GM12878 (cell line): ENCODE measurements around the gene MPC1. TPM values are rescaled to one million over a fixed set of nuclear protein-coding genes. Genes with fewer than 3 reads are reported as not detected.

Experiments used
- ATAC-seq: fragments of 200-7000 bp; cut with Tn5 transposase; 3 replicates; pipeline ENCODE4 v1.9.1; 2020; ENCODE audit warnings: mild to moderate bottlenecking, moderate library complexity
- BruUV-seq: library from RNA; stranded (reverse); fragments of 400-500 nt; replicated peaks from 2 replicates; lab custom pipeline; 2021; lab: Mats Ljungman, UMichigan
- CTCF ChIA-PET: fragments of 300-600 bp; sonication (Branson Sonifier 250); formaldehyde crosslinking; extraction: SDS; loops from one replicate; lab custom pipeline; 2021; ENCODE audit warnings: inconsistent platforms; lab: Yijun Ruan, JAX
- POLR2A ChIA-PET: fragments of 350-600 bp; formaldehyde crosslinking; extraction: SDS; loops from one replicate; lab custom pipeline; 2021; ENCODE audit warnings: inconsistent platforms; lab: Charles Lee
- RAD21 ChIA-PET: fragments of 300-600 bp; sonication (Branson Sonifier 250); formaldehyde crosslinking; loops from one replicate; lab custom pipeline; 2023; ENCODE audit warnings: antibody characterized with exemption; ENCODE audit not compliant: unreplicated experiment; lab: Charles Lee
- SMC1A ChIA-PET: fragments of 300-600 bp; sonication (Branson Sonifier 250); formaldehyde crosslinking; loops from one replicate; lab custom pipeline; 2023; ENCODE audit not compliant: unreplicated experiment, uncharacterized antibody; lab: Charles Lee
- DNase-seq: peaks from one replicate; pipeline ENCODE4 v3.0.0-alpha.2; 2011; ENCODE audit warnings: low read depth, low spot score
- FAIRE-seq: peaks from 3 replicates; lab custom pipeline; 2011; peaks lifted over from hg19 to GRCh38; lab: Jason Lieb, UNC
- H2AFZ ChIP-seq: 2 replicates; pipeline ENCODE4 v1.6.0; 2011; ENCODE audit warnings: low read depth, low read length, control low read depth; ENCODE audit not compliant: control insufficient read depth
- H3K27ac ChIP-seq: 2 replicates; pipeline ENCODE4 v1.5.1; 2011; ENCODE audit warnings: control low read depth; ENCODE audit not compliant: control insufficient read depth, insufficient read depth
- H3K27me3 ChIP-seq, 2 experiments: replicated peaks in 1 of 2; 2 replicates each; pipeline versions ENCODE4 v1.6.0 to v1.6.1; 2011; ENCODE audit warnings: low read length in 1 of 2; ENCODE audit not compliant: control insufficient read depth in 2 of 2, insufficient read depth in 2 of 2
- H3K36me3 ChIP-seq, 2 experiments: 2 replicates each; pipeline ENCODE4 v1.5.1; 2011; ENCODE audit warnings: low read length in 1 of 2; ENCODE audit not compliant: control insufficient read depth in 2 of 2, insufficient read depth in 2 of 2
- H3K4me1 ChIP-seq: 2 replicates; pipeline ENCODE4 v1.6.1; 2011; ENCODE audit warnings: mild to moderate bottlenecking, low read length, moderate library complexity, mixed read lengths; ENCODE audit not compliant: control insufficient read depth, insufficient read depth
- H3K4me2 ChIP-seq: 2 replicates; pipeline ENCODE4 v1.6.0; 2011; ENCODE audit warnings: control low read depth; ENCODE audit not compliant: control insufficient read depth, insufficient read depth
- H3K4me3 ChIP-seq: fragments of 200-600 bp; sonication (generic); 2 replicates; pipeline ENCODE4 v1.5.1; 2016
- H3K79me2 ChIP-seq: 2 replicates; pipeline ENCODE4 v1.6.0; 2011; ENCODE audit warnings: low read length; ENCODE audit not compliant: control insufficient read depth, insufficient read depth
- H3K9ac ChIP-seq: 2 replicates; pipeline ENCODE4 v1.8.0; 2011; ENCODE audit warnings: low read length, control low read depth, mixed read lengths; ENCODE audit not compliant: control insufficient read depth, insufficient read depth
- H3K9me3 ChIP-seq: replicated peaks from 3 replicates; pipeline ENCODE4 v1.5.1; 2011; ENCODE audit warnings: mild to moderate bottlenecking, low read length; ENCODE audit not compliant: control insufficient read depth, insufficient read depth
- H4K20me1 ChIP-seq: 2 replicates; pipeline ENCODE4 v1.6.0; 2011; ENCODE audit not compliant: control insufficient read depth, insufficient read depth
- BMI1 ChIP-seq: fragments of 450-650 bp; IDR thresholded peaks from 2 replicates; pipeline ENCODE4 v1.6.1; 2016; ENCODE audit warnings: mild to moderate bottlenecking, moderate library complexity, borderline replicate concordance
- CBFB ChIP-seq: IDR thresholded peaks from 2 replicates; pipeline ENCODE4 v1.6.1; 2016; ENCODE audit warnings: antibody characterized with exemption, low read depth
- CBX5 ChIP-seq: sonication (generic); IDR thresholded peaks from 2 replicates; pipeline ENCODE4 v1.6.1; 2016; ENCODE audit warnings: low read depth, moderate library complexity, mild to moderate bottlenecking, inconsistent platforms
- CHD4 ChIP-seq: fragments of 200-600 bp; sonication (generic); IDR thresholded peaks from 2 replicates; pipeline ENCODE4 v1.6.1; 2016; ENCODE audit warnings: mild to moderate bottlenecking
- ETV6 ChIP-seq, 2 experiments: fragments of 450-650 bp in 1 of 2; IDR thresholded peaks in 1 of 2; conservative IDR thresholded peaks in 1 of 2; 2 replicates each; pipeline ENCODE4 v1.6.1; 2014; ENCODE audit warnings: antibody characterized with exemption in 1 of 2, borderline replicate concordance in 1 of 2, low read depth in 1 of 2, mild to moderate bottlenecking in 1 of 2, moderate library complexity in 1 of 2
- HCFC1 ChIP-seq: fragments of 150-350 bp; IDR thresholded peaks from 2 replicates; pipeline ENCODE4 v1.6.1; 2014; ENCODE audit warnings: low read length
- JUND ChIP-seq: IDR thresholded peaks from 2 replicates; pipeline ENCODE4 v1.6.1; 2012; ENCODE audit warnings: low read depth, mild to moderate bottlenecking, low read length, improper control_type of control experiment, moderate library complexity
- KDM1A ChIP-seq: fragments of 200-600 bp; sonication (generic); IDR thresholded peaks from 2 replicates; pipeline ENCODE4 v1.6.1; 2016; ENCODE audit warnings: borderline replicate concordance
- MEF2B ChIP-seq: fragments of 450-650 bp; IDR thresholded peaks from 2 replicates; pipeline ENCODE4 v1.6.1; 2018; ENCODE audit warnings: mild to moderate bottlenecking, moderate library complexity; ENCODE audit not compliant: partially characterized antibody, poor library complexity, severe bottlenecking
- NBN ChIP-seq: fragments of 450-650 bp; IDR thresholded peaks from 2 replicates; pipeline ENCODE4 v1.6.1; 2016
- NFXL1 ChIP-seq: fragments of 450-650 bp; IDR thresholded peaks from 2 replicates; pipeline ENCODE4 v1.6.1; 2017; ENCODE audit warnings: antibody characterized with exemption, mild to moderate bottlenecking, borderline replicate concordance
- POLR2AphosphoS2 ChIP-seq: IDR thresholded peaks from 2 replicates; pipeline ENCODE4 v1.6.1; 2011; ENCODE audit warnings: low read depth, mild to moderate bottlenecking, low read length, improper control_type of control experiment, moderate library complexity
- RUNX3 ChIP-seq: IDR thresholded peaks from 2 replicates; pipeline ENCODE4 v1.6.1; 2012; ENCODE audit warnings: low read length, inconsistent platforms
- SIN3A ChIP-seq: IDR thresholded peaks from 2 replicates; pipeline ENCODE4 v1.6.1; 2012; ENCODE audit warnings: low read depth, low read length, improper control_type of control experiment
- SMAD1 ChIP-seq: fragments of 450-650 bp; IDR thresholded peaks from 2 replicates; pipeline ENCODE4 v1.6.1; 2018; ENCODE audit warnings: mild to moderate bottlenecking, low read depth; ENCODE audit not compliant: partially characterized antibody
- SUZ12 ChIP-seq: fragments of 200-600 bp; sonication (generic); IDR thresholded peaks from one replicate; pipeline ENCODE4 v1.6.1; 2018; ENCODE audit warnings: antibody characterized with exemption, mild to moderate bottlenecking; ENCODE audit not compliant: unreplicated experiment
- TCF12 ChIP-seq: IDR thresholded peaks from 2 replicates; pipeline ENCODE4 v1.6.1; 2011; ENCODE audit warnings: low read depth, mild to moderate bottlenecking, low read length
- USF2 ChIP-seq: IDR thresholded peaks from 2 replicates; pipeline ENCODE4 v1.6.1; 2011; ENCODE audit warnings: low read depth, low read length, improper control_type of control experiment, borderline replicate concordance
- WRNIP1 ChIP-seq: IDR thresholded peaks from 2 replicates; pipeline ENCODE4 v1.6.1; 2011; ENCODE audit warnings: low read depth, low read length, improper control_type of control experiment, borderline replicate concordance
- YY1 ChIP-seq: IDR thresholded peaks from 2 replicates; pipeline ENCODE4 v1.6.1; 2011; ENCODE audit warnings: low read depth, mild to moderate bottlenecking, low read length
- ZNF274 ChIP-seq: IDR thresholded peaks from one replicate; pipeline ENCODE4 v1.8.0; 2011; ENCODE audit not compliant: insufficient read length, insufficient read depth
- WGBS: methylation state at CpG from one replicate; pipeline ENCODE4 v1.1.6; 2016; ENCODE audit warnings: low lambda C conversion rate; ENCODE audit not compliant: insufficient replicate concordance, insufficient coverage; ENCODE audit errors: missing lambda C conversion rate; 5-methylcytosine and 5-hydroxymethylcytosine counted together
- in situ Hi-C: fragments of 300-500 bp; cut with MboI; formaldehyde crosslinking; loops from 9 replicates; pipeline ENCODE4 v1.14.3; 2018; ENCODE audit warnings: mixed read lengths
- intact Hi-C: fragments of 100-400 bp; cut with micrococcal nuclease; formaldehyde crosslinking; loops from one replicate; pipeline ENCODE4 v1.14.2; 2022; ENCODE audit not compliant: unreplicated experiment
- polyA plus RNA-seq, 11 experiments: library from polyadenylated mRNA; depleted of rRNA in 4 of 11; unstranded in 6 of 11; stranded (reverse) in 5 of 11; fragments of >200 nt; fragmentation: Nextera tagmentation in 4 of 11; fragmentation: Illumina TruSeq in 1 of 11; extraction: Ambion mirVana in 4 of 11; extraction: Trizol in 1 of 11; gene quantifications; 1 replicate in 1 of 11; 2 replicates in 10 of 11; pipeline versions ENCODE4 v1.2.1 to v1.2.3, GENCODE V29; 2011 to 2016; ENCODE audit warnings: inconsistent platforms in 2 of 11, missing spikeins in 2 of 11, low read depth in 1 of 11
- total RNA-seq, 4 experiments: library from RNA; depleted of rRNA in 3 of 4; stranded (reverse); fragments of >200 nt in 3 of 4; fragmentation: Illumina TruSeq in 1 of 4; extraction: Trizol in 1 of 4; gene quantifications; 2 replicates each; pipeline versions ENCODE4 v1.2.1 to v1.2.3, GENCODE V29; 2013 to 2021

MPC1 gene
- total and polyA plus RNA-seq, 10 of the 15 experiments (the other 5 are each of a cell fraction or from before 2014, with no cell fraction given) = 53.2 to 177 (median 78.8) TPM

- TF ChIP-seq TCF12 = peak; percentile 55; the same call in 1 of the 2 replicates
- peak; percentile 6 for TF ChIP-seq MEF2B
- no peak for TF ChIP-seq SUZ12
- no peak for TF ChIP-seq CHD4
- no peak for TF ChIP-seq CBFB
- TF ChIP-seq, all 136 proteins: peak for 30
Measured at GRCh38 chr6:166325383-166326042, 57.2 kb downstream of the MPC1 start (continued).

GRCh38 chr6:166323395-166323794, 59.3 kb downstream of the MPC1 start:
- no TSS peak for BruUV-seq
- H3K36me3 ChIP-seq = peaks cover 6 to 29% of the 10 kb centered on the region in 2 experiments
- intact Hi-C loops (no loop called here), in situ Hi-C loops (no loop called here)
- H4K20me1 ChIP-seq = no peaks in the 10 kb centered on the region
- no peak overlapping the region for H3K27ac ChIP-seq
- no peak overlapping the region for H3K4me3 ChIP-seq
- no peak overlapping the region for H3K9ac ChIP-seq
- H3K4me1 ChIP-seq = peaks cover 11% of the 10 kb centered on the region
- FAIRE-seq (no peak), ATAC-seq (no peak), DNase-seq (no peak)
- ChIA-PET RAD21 (interaction anchor here (0.9 to 1.3 kb wide), 2 partner anchors 9 to 78 kb away, joined by 4 read pairs; no protein-coding TSS in a partner anchor), SMC1A (interaction anchor here (1.1 to 2.9 kb wide), 3 partner anchors 10 to 57 kb away, joined by 4 to 19 read pairs (median 7); no protein-coding TSS in a partner anchor), CTCF (interaction anchor here (1.0 to 5.0 kb wide), 4 partner anchors 10 to 77 kb away, joined by 3 to 45 read pairs (median 12); no protein-coding TSS in a partner anchor), POLR2A (no interaction called here)
- no peak overlapping the region for H2AFZ ChIP-seq
- 88% methylated on average over 5 of the region's 5 CpGs for WGBS
- H3K4me2 ChIP-seq = no peak overlapping the region
- no peaks in the 10 kb centered on the region for H3K9me3 ChIP-seq
- H3K27me3 ChIP-seq = no peaks in the 10 kb centered on the region
- TF ChIP-seq KDM1A (no peak), RUNX3 (no peak), NFXL1 (no peak), ZNF274 (no peak), USF2 (no peak), JUND (no peak), CBX5 (no peak), CHD4 (no peak), NBN (no peak), MEF2B (no peak), YY1 (no peak), POLR2AphosphoS2 (no peak), SIN3A (no peak), SMAD1 (no peak), BMI1 (no peak), ETV6 (conservative IDR thresholded peaks at IDR 0.05 in 1 of 2, IDR thresholded peaks at IDR 0.05 in 1 of 2; ENCODE audit: borderline replicate concordance in 1 of 2, low read depth in 1 of 2) (no peak), HCFC1 (no peak), WRNIP1 (no peak)
- peaks cover 19% of the 10 kb centered on the region for H3K79me2 ChIP-seq
